KG1 (cell line): ENCODE data around the gene SLC17A2.
"Not testable (repeated sequence)": the region's sequence is repeated elsewhere in the genome, so short reads cannot be mapped to it uniquely, and the experiment has no call there.

ENCODE experiments used
- DNase-seq: peaks from one replicate; lab custom pipeline; 2025; lab: John Stamatoyannopoulos, UW

SLC17A2 gene

DNA sequence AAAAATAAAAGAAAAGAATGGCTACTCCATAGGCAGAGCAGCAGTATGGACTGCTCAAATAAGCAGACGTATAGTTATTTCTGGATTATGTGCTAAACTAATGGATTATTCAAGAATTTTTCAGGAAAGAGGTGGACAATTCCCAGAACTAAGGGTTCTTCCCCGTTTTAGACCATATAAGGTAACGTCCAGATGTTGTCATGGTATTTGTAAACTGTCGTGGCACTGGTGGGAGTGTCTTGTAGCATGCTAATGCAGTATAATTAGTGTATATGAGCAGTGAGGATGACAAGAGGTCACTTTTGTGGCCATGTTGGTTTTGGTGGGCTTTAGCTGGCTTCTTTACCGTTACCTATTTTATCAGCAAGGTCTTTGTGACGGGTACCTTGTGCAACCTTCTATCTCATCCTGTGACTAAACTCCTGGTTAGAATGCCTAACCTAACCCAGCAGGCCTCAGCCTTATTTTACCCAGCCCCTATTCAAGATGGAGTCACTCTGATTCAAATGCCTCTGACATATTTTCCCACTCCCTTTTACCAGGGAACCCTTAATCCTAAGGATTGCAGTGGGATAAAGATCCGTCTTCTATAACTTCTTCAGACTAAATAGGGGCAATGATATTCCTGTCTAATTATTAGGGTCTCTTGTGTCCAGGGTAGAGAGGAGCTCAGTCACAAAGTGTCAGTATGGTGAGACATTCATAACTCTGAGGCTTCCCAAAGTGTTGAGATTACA is 21.0 kb upstream of the SLC17A2 start:
- no peak for DNase-seq

DNA sequence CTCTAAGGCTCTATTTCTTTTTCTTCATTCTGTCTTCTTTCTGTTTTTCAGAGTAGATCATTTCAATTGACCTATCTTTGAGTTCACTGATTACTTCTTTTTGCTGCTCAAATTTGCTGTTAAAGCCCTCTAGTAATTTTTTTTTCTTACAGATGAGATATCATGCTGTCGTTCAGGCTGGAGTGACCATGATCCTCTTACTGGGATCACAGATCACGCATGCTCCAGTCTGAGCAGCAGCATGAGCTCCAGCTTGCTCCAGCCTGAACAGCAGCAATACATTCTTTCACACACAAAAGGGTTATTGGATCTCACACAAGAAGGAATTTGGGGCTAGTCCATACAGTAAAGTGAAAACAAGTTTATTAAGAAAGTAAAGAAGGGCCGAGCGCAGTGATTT is 19.8 kb upstream of the SLC17A2 start:
- DNase-seq, result no peak

DNA sequence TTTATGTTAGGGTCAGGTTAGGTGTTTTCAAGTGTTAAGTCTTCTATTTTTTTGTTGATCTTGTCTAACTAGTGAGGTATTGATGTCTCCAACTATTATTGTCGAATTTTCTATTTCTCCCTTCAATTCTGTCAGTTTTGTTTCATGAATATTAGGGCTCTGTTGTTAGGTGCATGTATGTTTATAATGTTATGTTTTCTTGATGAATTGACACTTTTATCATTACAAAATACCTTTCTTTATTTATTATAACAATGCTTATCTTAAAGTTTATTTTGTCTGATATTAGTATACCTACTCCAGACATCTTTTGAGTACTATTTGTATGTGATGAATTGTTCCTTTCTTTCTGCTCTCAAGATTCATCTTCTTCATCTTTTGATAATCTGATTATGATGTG is 19.2 kb upstream of the SLC17A2 start:
- DNase-seq, result no peak

GRCh38 chr6:25947492-25947891 is 17.0 kb upstream of the SLC17A2 start:
- not testable (repeated sequence) for DNase-seq

- no peak for DNase-seq
Measured at GRCh38 chr6:25946631-25947030, 16.1 kb upstream of the SLC17A2 start.

DNA sequence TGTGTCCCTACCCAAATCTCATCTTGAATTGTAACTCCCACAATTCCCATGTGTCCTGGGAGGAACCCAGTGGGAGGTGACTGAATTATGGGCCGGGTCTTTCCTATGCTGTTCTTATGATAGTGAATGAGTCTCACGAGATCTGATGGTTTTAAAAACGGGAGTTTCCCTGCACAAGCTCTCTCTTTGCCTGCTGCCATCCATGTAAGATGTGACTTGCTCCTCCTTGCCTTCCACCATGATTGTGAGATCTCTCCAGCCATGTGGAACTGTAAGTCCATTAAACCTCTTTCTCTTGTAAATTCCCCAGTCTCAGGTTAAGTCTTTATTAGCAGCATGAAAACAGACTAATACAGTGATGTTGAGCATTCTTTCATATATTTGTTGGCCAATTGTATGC is 15.2 kb upstream of the SLC17A2 start:
- not testable (repeated sequence) for DNase-seq

- DNase-seq, result no peak
Measured at GRCh38 chr6:25944688-25945574, 14.4 kb upstream of the SLC17A2 start.

DNA sequence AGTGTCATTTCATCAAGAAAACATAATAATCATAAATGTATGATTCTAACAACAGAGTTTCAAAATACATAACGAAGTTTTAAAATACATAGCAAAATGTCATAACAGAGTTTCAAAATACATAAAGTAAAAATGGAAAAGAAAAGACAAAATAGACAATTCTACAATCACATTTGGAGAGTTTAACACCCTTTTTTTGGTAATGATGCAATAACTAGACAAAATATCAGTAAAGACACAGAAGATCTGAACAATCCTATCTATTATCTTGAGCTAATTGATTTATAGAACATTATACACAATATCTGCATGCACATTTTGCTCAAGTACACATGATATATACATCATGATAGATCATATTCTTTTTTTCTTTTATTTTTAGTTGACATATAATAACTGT is 13.4 kb upstream of the SLC17A2 start:
- no peak for DNase-seq

GRCh38 chr6:25942561-25943147 is 12.2 kb upstream of the SLC17A2 start:
- DNase-seq, result no peak

DNA sequence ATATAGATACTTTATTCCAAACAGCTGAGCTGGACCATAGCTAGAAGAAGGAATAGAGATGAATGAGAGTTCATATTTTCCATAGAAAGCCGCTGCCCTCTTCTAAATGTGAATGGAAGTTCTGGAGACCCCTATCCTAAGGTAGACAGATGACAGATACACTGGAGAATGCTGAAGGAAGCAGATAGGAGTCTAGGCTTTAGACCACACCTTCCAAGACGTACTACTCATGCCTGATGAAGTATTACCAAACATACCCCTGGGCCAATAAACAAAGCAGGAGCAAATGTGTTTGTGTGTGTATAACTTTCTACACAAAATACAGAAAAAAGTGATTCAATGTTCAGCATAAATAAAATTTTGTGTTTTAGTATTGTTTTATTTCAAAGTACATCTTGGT is 9.1 kb upstream of the SLC17A2 start:
- no peak for DNase-seq

DNA sequence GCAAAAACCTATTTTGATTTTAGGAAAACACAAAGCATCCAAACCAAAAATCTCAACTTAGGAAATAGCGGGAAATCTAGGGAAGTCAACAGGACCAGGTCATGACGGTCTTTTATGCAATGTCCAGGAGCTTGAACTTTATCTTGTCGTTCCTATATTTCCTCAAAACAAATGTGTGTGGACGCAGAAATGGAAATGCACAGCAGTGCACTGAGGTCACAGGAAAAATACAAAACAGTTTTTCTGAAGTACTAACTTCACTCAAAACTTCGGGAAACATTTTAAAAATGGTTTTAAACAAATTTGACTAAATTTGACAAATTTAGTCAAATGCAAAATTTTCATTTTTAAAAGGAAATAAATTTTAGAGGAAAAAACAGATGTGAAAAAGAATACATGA is 5.5 kb upstream of the SLC17A2 start:
- DNase-seq, result no peak

- DNase-seq, result no peak
Measured at GRCh38 chr6:25934735-25935313, 4.3 kb upstream of the SLC17A2 start.

DNA sequence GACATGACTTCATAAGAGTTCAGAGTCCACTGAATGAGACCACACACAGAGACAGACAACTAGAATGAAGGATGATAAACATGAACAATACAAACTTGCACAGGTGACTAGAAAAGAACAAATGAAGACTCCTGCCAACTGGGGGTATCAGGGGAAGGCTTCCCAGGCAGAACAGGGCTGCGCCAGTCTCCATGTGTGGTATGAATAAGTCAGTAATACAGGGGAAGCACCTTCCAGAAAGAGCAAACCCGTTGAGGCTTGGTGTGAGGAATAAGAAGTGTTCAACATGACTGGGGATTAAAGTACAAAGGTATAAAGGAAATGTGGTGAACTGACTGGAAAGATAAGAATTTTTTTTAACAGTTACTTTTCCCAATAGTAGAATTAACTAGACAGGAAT is 3.7 kb upstream of the SLC17A2 start:
- DNase-seq, result no peak

DNA sequence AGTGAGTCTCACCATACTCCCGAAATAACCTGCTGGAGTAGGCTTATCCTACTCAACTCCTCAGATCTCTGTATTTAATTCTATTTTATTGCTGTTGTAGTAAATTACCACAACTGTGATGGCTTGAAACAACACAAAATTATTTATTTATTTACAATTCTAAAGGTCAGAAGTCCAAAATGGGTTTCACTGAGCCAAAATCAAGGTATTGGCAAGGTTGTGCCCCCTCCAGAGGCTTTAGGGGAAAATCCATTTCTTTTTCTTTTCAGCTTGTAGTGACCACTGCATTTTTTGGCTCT is 869 bp upstream of the SLC17A2 start:
- DNase-seq, result no peak

- not testable (repeated sequence) for DNase-seq
Measured at GRCh38 chr6:25929785-25930184, 706 bp downstream of the SLC17A2 start.

DNA sequence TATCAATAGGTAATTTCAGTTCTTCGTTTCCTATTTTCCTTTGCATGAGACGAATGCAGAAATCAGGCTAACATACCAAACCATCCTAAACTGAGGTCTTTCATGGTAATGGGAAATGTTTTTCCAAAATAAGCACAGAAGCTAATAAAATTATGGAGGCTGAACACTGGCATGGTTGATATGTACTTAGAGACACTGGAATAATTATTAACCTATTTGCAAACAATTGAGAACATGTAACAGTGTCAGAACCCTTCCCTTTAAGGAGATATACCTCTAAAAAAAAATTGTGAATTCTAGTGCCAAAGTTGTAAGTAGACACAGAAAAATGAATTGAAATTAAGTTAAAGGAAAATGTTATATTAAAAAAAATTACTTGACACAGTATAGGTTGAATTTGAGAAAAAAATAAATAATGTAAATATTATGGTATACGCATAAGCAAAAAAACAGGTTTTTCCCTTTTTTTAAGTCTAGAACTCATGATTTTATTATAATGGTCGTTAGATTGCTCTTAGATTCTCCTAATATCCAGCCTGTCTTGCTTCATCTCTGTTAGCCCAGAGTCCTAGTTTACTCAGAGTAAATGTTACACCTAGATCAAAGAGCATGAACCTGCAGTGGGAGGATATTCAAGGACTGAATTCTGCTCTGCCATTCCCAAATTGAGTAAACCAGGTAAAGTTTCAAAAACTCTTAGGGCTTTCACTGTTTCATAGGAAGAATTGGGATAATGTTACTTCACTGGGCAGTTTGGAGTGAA is 1.7 kb downstream of the SLC17A2 start:
- no peak for DNase-seq

DNA sequence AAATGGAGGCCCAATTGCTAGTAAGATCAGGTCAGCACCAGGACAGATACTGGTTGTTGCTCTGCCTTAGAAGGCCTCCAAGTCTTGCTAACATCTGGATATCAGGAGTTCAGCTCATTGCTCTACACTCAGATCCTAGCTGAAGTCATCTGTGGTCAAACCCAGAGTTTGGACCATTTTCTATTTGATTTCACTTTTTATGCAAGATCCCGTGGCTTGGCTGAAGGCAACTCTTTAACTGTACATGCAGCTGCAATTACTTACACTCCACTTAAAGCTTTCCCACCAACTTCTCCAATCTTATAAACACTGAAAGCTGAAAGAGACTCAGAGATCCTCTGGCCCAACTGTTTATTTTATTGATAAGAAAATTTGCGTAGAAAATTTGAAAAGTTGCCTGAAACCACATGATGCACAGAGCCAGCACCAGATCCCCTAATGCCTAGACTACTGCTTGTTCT is 2.7 kb downstream of the SLC17A2 start:
- DNase-seq, result no peak

- DNase-seq, result no peak
Measured at GRCh38 chr6:25927178-25927577, 3.3 kb downstream of the SLC17A2 start.

GRCh38 chr6:25925876-25926275 is 4.6 kb downstream of the SLC17A2 start:
- no peak for DNase-seq

DNA sequence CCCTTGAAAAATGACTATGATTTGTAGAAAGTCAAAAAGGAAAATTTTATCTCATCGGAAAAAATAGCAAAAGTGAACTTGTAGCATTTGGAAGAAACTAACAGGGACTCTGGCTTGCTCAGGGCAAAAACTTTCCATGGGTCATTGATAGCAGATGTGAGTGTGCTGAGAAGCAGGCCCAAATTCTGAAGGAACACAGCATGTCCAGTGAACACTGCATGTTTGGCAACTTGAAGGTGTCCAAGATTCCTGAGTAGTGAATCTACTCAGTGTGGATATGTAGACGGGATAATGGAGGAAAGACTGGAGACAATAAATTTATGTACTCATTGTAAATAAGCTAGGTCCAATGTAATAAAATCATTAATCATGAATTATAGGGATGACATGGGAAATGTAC is 8.2 kb downstream of the SLC17A2 start:
- no peak for DNase-seq

GRCh38 chr6:25921525-25922203 is 8.8 kb downstream of the SLC17A2 start:
- DNase-seq, result no peak
